ENCODE data around the gene ZNF441. TPM values are rescaled to one million over a fixed set of nuclear protein-coding genes. Genes with fewer than 3 reads are reported as not detected.
"Not testable (repeated sequence)": the region's sequence is repeated elsewhere in the genome, so short reads cannot be mapped to it uniquely, and the experiment has no call there.

Gene ZNF441
- total RNA-seq, 1 experiment from 2014 or later, result not detected

DNA sequence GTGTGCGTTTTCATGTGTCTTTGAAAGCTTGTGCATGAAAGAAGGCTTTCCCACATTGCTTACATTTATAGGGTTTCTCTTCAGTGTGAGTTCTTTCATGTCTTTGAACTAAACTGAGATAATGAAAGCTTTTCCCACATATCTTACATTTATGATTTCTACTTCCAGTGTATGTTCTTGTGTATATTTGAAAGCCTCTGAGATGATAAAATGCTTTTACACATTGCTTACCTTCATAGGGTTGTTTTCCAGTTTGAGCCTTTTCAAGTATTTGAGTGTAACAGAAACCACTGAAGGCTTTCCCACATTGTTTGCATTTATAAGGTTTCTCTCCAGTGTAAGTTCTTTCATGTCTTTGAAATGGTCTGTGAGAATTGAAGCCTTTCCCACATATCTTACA, 9.8 kb upstream of the ZNF441 start:
- Histone ChIP-seq H3K27me3 (ENCODE audit: control insufficient read depth, insufficient read depth, low read length) (no peaks in the 10 kb centered on the region), H3K4me3 (ENCODE audit: insufficient read depth, low read depth, low read length) (no peak overlapping the region)

DNA sequence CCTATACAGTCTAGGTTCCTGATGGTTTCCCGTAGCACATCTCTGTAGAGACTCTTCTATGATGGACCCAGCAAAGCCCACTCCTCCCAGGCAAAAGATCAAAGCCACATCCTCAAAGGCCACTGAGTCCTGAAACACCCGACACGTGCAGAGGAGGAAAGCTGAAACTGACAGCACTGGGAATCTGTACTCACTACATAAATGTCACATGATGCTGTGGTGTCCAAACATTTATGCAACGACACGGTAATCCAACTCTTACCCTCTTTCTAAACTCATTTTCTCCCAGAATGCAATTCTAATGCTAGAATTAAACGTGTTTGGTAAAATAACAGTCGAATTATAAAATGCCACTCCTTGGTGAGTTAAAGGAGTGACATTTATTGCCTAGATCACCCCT, 7.0 kb upstream of the ZNF441 start:
- DNase-seq, result no peak
- Histone ChIP-seq H3K36me3 (replicated peaks; ENCODE audit: control insufficient read depth, insufficient read depth, low read length) (no peaks in the 10 kb centered on the region), H3K4me3 (ENCODE audit: insufficient read depth, low read depth, low read length) (no peak overlapping the region), H3K27me3 (ENCODE audit: control insufficient read depth, insufficient read depth, low read length) (no peaks in the 10 kb centered on the region)

More for the DNA sequence above, 9.8 kb upstream of the ZNF441 start:
- no peaks in the 10 kb centered on the region for H3K36me3 ChIP-seq (replicated peaks; ENCODE audit: control insufficient read depth, insufficient read depth, low read length)
- no peak for DNase-seq

DNA sequence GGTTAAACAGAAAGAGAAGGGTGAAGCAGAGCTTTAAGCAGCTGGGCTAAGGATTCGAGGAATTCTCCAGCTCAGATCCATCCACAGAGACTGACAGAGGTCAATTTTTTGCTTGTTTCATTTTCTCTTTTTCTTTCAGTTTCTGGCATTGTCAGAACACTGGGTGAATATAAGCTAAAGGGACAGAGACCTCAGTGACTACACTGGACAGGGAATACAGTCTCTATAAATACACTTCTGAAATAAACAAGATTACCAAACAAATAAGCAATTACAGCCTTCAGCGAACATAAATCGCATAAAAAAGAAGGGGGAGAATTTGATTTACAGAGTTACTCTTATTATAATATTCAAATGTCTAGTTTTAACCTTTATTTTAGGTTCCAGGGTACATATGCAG, 3.7 kb upstream of the ZNF441 start:
- Histone ChIP-seq H3K27me3 (ENCODE audit: control insufficient read depth, insufficient read depth, low read length) (peaks cover 7% of the 10 kb centered on the region; the same call in 1 of the 2 replicates), H3K4me3 (ENCODE audit: insufficient read depth, low read depth, low read length) (no peak overlapping the region), H3K36me3 (replicated peaks; ENCODE audit: control insufficient read depth, insufficient read depth, low read length) (no peaks in the 10 kb centered on the region)
- no peak for DNase-seq

DNA sequence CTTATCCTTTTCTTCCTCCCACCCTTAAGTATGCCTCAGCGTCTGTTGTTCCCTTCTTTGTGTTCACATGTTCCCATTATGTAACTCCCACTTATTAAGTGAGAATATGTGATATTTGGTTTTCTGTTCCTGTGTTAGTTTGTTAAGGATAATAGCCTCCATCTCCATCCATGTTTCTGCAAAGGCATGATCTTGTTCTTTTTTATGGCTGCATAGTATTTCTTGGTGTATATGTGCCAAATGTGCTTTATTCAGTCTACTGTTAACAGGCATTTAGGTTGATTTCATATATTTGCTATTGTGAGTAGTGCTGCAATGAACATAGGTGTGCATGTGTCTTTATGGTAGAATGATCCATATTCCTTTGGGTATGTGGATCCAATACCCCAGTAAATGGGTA, 3.2 kb upstream of the ZNF441 start:
- DNase-seq, result no peak
- H3K36me3 ChIP-seq (replicated peaks; ENCODE audit: control insufficient read depth, insufficient read depth, low read length), result no peaks in the 10 kb centered on the region
- H3K27me3 ChIP-seq (ENCODE audit: control insufficient read depth, insufficient read depth, low read length), result peaks cover 9% of the 10 kb centered on the region; the same call in 1 of the 2 replicates
- no peak overlapping the region for H3K4me3 ChIP-seq (ENCODE audit: insufficient read depth, low read depth, low read length)

DNA sequence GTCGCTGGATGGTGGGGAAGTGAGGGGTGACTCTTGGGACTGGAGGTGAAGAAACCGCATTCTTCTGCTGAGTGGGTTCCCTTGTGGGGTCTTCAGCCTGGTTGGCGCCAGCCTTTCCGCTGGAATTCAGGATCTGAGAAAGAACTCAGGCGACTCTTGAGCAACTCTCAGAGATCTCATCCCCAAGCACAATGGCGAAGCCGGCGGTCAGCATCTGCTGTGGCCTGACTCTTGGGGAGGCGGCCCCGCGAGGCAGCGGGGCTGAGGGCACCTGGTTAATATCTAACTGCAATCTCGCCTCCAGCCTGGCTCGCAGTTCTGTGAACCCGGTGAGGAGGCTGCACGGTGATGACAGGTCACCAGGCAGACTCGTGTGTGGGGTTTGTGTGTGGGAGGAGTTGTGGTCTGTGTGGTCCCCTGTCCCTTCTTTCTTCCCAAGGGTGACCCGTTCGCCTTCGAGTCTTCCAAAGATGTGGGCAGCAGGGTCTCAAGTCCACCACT, 883 bp downstream of the ZNF441 start:
- peak overlapping the region; percentile 57; the same call in 1 of the 2 replicates for H3K4me3 ChIP-seq (ENCODE audit: insufficient read depth, low read depth, low read length)
- H3K27me3 ChIP-seq (ENCODE audit: control insufficient read depth, insufficient read depth, low read length), result peaks cover 9% of the 10 kb centered on the region; the same call in 1 of the 2 replicates
- DNase-seq, result peak; percentile 47
- H3K36me3 ChIP-seq (replicated peaks; ENCODE audit: control insufficient read depth, insufficient read depth, low read length), result no peaks in the 10 kb centered on the region

DNA sequence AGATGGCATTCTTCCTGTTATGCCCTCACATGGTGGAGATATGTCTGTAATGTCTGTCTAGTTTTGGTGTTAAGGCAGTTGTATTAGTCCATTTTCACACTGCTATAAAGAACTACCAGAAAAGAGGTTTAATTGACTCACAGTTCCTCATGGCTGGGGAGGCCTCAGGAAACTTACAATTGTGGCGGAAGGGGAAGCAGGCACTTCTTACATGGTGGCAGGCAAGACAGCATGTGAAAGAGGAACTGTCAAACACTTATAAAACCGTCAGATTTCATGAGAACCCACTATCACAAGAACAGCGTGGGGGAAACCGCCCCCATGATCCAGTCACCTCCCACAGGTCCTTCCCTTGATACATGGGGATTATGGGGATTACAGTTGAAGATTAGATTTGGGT, 3.2 kb downstream of the ZNF441 start:
- DNase-seq, result no peak
- H3K27me3 ChIP-seq (ENCODE audit: control insufficient read depth, insufficient read depth, low read length), result peaks cover 9% of the 10 kb centered on the region; the same call in 1 of the 2 replicates
- no peak overlapping the region for H3K4me3 ChIP-seq (ENCODE audit: insufficient read depth, low read depth, low read length)
- H3K36me3 ChIP-seq (replicated peaks; ENCODE audit: control insufficient read depth, insufficient read depth, low read length), result no peaks in the 10 kb centered on the region

DNA sequence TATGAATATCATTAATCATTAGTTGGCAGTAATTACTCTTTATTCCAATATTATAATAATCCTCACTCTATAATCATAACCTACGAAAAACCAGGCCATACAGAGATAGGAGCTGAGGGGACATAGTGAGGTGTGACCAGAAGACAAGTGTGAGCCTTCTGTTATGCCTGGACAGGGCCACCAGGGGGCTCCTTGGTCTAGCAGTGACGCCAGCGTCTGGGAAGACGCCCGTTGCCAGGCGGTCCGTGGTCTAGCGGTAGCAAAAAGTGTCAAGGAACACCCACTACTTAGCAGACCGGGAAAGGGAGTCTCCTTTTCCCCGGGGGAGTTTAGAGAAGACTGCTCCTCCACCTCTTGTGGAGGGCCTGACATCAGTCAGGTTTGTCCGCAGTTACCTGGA, 4.7 kb downstream of the ZNF441 start:
- DNase-seq, result not testable (repeated sequence)

DNA sequence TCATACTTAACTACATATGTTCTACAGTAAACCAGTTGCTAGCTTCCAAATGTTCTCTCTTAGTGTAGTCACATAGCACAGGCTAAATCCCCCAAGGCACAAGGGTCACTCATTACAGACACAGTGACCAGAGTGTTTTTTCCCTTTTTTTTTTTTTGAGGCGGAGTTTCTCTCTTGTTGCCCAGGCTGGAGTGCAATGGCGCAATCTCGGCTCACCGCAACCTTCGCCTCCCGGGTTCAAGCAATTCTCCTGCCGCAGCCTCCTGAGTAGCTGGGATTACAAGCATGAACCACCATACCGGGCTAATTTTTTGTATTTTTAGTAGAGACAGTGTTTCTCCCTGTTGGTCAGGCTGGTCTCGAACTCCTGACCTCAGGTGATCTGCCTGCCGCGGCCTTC, 9.9 kb downstream of the ZNF441 start:
- not testable (repeated sequence) for H3K36me3 ChIP-seq (replicated peaks; ENCODE audit: control insufficient read depth, insufficient read depth, low read length); DNase-seq; H3K4me3 ChIP-seq (ENCODE audit: insufficient read depth, low read depth, low read length); H3K27me3 ChIP-seq (ENCODE audit: control insufficient read depth, insufficient read depth, low read length)

More for the DNA sequence above, 4.7 kb downstream of the ZNF441 start:
- H3K4me3 ChIP-seq (ENCODE audit: insufficient read depth, low read depth, low read length); H3K27me3 ChIP-seq (ENCODE audit: control insufficient read depth, insufficient read depth, low read length); H3K36me3 ChIP-seq (replicated peaks; ENCODE audit: control insufficient read depth, insufficient read depth, low read length): not testable (repeated sequence)

DNA sequence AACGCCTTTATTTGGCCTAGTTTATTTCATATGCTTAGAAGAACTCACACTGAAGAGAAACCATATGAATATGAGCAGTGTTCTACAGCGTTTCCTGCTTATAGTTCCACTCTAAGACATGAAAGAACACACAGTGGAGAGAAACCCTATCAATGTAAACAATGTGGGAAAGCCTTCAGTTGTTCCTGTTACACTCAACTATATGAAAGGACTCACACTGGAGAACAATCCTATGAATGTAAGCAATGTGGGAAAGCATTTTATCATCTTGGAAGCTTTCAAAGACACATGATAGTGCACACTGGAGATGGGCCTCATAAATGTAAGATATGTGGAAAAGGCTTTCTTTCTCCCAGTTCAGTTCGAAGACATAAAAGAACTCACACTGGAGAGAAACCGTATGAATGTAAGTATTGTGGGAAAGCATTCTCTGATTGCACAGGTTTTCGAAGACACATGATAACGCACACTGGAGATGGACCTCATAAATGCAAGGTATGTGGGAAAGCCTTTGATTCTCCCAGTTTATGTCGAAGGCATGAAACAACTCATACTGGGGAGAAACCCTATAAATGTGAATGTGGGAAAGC, 13.7 kb downstream of the ZNF441 start:
- Histone ChIP-seq H3K27me3 (ENCODE audit: control insufficient read depth, insufficient read depth, low read length) (no peaks in the 10 kb centered on the region), H3K36me3 (replicated peaks; ENCODE audit: control insufficient read depth, insufficient read depth, low read length) (no peaks in the 10 kb centered on the region), H3K4me3 (ENCODE audit: insufficient read depth, low read depth, low read length) (no peak overlapping the region)
- DNase-seq, result no peak

DNA sequence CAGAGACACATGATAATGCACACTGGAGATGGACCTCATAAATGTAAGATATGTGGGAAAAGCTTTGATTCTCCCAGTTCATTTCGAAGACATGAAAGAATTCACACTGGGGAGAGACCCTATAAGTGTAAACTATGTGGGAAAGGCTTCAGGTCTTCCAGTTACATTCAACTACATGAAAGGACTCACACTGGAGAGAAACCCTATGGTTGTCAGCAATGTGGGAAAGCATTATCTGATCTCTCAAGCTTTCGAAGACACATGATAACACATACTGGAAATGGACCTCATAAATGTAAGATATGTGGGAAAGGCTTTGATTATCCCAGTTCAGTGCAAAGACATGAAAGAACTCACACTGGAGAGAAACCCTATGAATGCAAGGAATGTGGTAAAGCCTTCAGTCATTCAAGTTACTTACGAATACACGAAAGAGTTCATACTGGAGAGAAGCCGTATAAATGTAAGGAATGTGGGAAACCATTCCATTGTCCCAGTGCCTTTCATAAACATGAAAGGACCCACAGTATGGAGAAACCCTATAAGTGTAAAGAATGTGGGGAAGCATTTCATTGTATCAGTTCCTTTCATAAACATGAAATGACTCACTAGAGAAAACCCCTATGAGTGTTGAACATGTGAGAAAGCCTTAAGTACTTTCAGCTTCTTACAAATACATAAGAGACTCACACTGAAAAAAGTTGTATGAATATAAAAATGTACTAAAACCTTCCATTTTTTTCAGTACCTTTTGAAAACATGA, 14.7 kb downstream of the ZNF441 start:
- no peak for DNase-seq
- no peaks in the 10 kb centered on the region for H3K27me3 ChIP-seq (ENCODE audit: control insufficient read depth, insufficient read depth, low read length)
- no peaks in the 10 kb centered on the region for H3K36me3 ChIP-seq (replicated peaks; ENCODE audit: control insufficient read depth, insufficient read depth, low read length)
- H3K4me3 ChIP-seq (ENCODE audit: insufficient read depth, low read depth, low read length), result no peak overlapping the region

DNA sequence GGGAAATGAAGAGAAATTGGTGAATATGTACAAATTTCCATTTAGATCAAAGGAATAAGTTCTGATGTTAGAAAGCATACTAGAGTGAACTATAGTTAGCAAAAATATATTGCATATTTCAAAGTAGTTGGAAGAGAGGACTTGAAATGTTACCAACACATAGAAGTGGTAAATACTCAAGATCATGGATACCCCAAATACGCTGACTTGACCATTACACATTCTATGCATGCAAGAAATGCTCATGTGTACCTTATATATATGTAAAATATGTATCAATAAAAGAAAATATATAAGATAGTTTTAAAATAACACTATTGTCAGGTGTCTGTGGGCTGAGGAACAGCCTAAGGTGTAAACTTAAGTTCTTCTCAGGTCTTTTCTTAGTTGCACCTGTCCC, 17.0 kb downstream of the ZNF441 start:
- Histone ChIP-seq H3K4me3 (ENCODE audit: insufficient read depth, low read depth, low read length) (no peak overlapping the region), H3K36me3 (replicated peaks; ENCODE audit: control insufficient read depth, insufficient read depth, low read length) (no peaks in the 10 kb centered on the region), H3K27me3 (ENCODE audit: control insufficient read depth, insufficient read depth, low read length) (no peaks in the 10 kb centered on the region)
- DNase-seq, result no peak

DNA sequence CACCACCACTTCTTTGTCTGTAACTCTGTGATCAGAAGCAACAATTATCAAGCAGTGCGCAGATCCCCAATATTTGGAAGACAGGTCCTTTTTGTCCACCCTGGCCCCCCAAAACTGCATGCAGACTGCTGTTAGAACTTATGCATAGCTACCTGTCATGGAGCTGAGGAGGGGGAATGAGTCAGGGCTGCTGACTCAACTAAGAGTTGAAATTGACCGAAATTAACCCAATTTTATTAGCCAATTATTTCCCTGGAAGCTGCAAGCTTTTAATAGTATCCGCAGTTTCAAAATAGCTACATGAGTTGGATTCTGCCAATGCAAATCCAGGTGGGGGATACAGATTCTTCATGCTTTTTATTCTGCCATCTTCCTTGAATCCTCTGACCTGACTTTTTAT, 17.6 kb downstream of the ZNF441 start:
- no peaks in the 10 kb centered on the region for H3K36me3 ChIP-seq (replicated peaks; ENCODE audit: control insufficient read depth, insufficient read depth, low read length)
- H3K4me3 ChIP-seq (ENCODE audit: insufficient read depth, low read depth, low read length), result no peak overlapping the region
- H3K27me3 ChIP-seq (ENCODE audit: control insufficient read depth, insufficient read depth, low read length), result no peaks in the 10 kb centered on the region
- no peak for DNase-seq

DNA sequence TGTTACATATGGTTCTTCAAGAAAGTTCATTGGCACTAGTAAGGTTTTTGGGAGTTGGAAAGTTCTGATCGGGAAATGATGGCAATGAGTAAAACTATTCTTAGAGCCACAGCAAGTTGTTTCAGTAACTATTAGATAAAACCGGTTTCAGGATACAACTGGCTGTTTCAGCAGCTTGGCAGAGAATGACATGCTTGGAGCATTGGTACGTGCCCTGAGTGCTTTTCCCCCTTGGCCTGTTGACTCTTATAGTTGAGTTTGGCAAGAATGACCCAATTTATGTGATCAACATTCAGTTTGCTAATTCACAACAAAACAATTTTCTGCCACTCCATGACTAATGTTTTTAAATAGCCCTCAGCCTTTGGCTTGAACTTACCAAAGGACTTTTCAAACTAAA, 20.7 kb downstream of the ZNF441 start:
- DNase-seq, result no peak
- Histone ChIP-seq H3K36me3 (replicated peaks; ENCODE audit: control insufficient read depth, insufficient read depth, low read length) (no peaks in the 10 kb centered on the region), H3K27me3 (ENCODE audit: control insufficient read depth, insufficient read depth, low read length) (no peaks in the 10 kb centered on the region), H3K4me3 (ENCODE audit: insufficient read depth, low read depth, low read length) (no peak overlapping the region)

DNA sequence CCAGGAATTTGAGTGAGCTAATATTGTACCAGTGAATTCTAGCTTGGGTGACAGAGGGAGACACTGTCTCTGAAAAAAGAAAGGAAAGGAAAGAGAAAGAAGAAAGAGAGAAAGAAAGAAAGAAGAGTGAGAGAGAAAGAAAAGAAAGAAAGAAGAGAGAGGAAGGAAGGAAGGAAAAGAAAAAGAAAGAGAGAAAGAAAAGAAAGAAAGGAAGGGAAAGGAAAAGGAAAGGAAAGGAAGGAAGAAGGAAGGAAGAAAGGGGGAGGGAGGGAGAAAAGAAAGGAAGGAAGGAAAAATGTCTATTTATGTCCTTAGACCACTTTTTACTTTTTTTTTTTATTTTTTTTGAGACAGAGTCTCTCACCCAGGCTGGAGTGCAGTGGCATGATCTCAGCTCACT, 26.1 kb downstream of the ZNF441 start:
- Histone ChIP-seq H3K36me3 (replicated peaks; ENCODE audit: control insufficient read depth, insufficient read depth, low read length) (no peaks in the 10 kb centered on the region), H3K27me3 (ENCODE audit: control insufficient read depth, insufficient read depth, low read length) (no peaks in the 10 kb centered on the region), H3K4me3 (ENCODE audit: insufficient read depth, low read depth, low read length) (no peak overlapping the region)
- no peak for DNase-seq

DNA sequence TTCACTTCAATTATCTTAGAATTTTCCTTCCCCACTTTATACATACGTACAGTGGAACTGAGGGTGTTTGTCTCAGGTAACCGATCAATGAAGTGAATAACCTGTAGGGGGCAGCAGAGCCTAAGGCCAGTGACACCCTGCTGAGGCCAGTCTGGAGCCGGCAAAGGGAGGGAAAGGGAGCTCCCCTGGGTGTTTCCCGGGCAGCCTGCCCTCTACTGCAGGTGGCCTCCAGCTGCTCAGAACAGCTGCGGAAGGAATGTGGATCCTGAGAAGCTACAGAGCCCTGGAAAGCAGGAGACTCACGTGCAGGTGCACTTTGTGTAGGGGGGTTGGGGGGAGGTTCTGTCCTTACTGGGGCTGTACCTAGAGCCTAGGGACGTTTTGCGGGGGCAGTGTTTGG, 30.7 kb downstream of the ZNF441 start:
- peaks cover 6% of the 10 kb centered on the region; the same call in 1 of the 2 replicates for H3K27me3 ChIP-seq (ENCODE audit: control insufficient read depth, insufficient read depth, low read length)
- peak; percentile 78 for DNase-seq
- no peak overlapping the region for H3K4me3 ChIP-seq (ENCODE audit: insufficient read depth, low read depth, low read length)
- no peaks in the 10 kb centered on the region for H3K36me3 ChIP-seq (replicated peaks; ENCODE audit: control insufficient read depth, insufficient read depth, low read length)
